ENCODE results near the gene CHIA.

- TF ChIP-seq POLR2AphosphoS5 (IDR thresholded peaks at IDR 0.05; ENCODE audit: borderline replicate concordance, low read depth, low read length), result no peak
- TF ChIP-seq EZH2 (IDR thresholded peaks at IDR 0.05), result no peak
Measured at GRCh38 chr1:111366256-111366655, 75.6 kb downstream of the CHIA start.

Measured in SK-N-MC (cell line).